Measurements from ENCODE around the gene CTAGE9.

DNA sequence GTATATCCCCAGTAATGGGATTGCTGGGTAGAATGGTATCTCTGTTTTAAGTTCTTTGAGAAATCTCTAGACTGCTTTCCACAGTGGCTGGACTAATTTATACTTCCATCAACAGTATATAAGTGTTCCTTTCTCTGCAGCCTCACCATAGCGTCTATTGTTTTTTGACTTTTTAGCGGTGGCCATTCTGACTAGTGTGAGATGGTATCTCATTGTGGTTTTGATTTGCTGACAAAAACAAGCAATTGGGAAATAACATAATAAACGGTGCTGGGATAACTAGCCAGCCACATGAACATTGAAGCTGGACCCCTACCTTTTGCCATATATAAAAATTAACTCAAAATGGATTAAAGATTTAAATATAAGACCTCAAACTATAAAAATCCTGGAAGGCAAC lies 23.8 kb downstream of the CTAGE9 start:
- TF ChIP-seq, protein P1, sequence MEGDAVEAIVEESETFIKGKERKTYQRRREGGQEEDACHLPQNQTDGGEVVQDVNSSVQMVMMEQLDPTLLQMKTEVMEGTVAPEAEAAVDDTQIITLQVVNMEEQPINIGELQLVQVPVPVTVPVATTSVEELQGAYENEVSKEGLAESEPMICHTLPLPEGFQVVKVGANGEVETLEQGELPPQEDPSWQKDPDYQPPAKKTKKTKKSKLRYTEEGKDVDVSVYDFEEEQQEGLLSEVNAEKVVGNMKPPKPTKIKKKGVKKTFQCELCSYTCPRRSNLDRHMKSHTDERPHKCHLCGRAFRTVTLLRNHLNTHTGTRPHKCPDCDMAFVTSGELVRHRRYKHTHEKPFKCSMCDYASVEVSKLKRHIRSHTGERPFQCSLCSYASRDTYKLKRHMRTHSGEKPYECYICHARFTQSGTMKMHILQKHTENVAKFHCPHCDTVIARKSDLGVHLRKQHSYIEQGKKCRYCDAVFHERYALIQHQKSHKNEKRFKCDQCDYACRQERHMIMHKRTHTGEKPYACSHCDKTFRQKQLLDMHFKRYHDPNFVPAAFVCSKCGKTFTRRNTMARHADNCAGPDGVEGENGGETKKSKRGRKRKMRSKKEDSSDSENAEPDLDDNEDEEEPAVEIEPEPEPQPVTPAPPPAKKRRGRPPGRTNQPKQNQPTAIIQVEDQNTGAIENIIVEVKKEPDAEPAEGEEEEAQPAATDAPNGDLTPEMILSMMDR (conservative IDR thresholded peaks at IDR 0.05; ENCODE audit: low read length): no peak
- TF ChIP-seq EZH2phosphoT487 (IDR thresholded peaks at IDR 0.05; ENCODE audit: borderline replicate concordance, low read depth, low read length): no peak
